Measurements from ENCODE around the gene SULT1A4. TPM values are rescaled to one million over a fixed set of nuclear protein-coding genes. Genes with fewer than 3 reads are reported as not detected.
"Not testable (repeated sequence)": the region's sequence is repeated elsewhere in the genome, so short reads cannot be mapped to it uniquely, and the experiment has no call there.

The SULT1A4 gene
- 2.0 to 3.2 TPM (median 2.6 TPM) in 3 replicates for total RNA-seq

- not testable (repeated sequence) for H3K4me3 Mint-ChIP-seq; DNase-seq (ENCODE audit: low spot score in 2 of 2, unreplicated experiment in 2 of 2); H3K9me3 Mint-ChIP-seq; H3K27me3 Mint-ChIP-seq (ENCODE audit: low read depth); H3K4me1 Mint-ChIP-seq; H3K27ac Mint-ChIP-seq; H3K36me3 Mint-ChIP-seq
Observed at GRCh38 chr16:29459706-29460646, at the start of gene SULT1A4. SULT1A4 (plus strand) TSS chr16:29459913; CDS start chr16:29461386, 1,473 bp downstream.

- not testable (repeated sequence) for H3K27me3 Mint-ChIP-seq (ENCODE audit: low read depth); H3K36me3 Mint-ChIP-seq; DNase-seq (ENCODE audit: low spot score in 2 of 2, unreplicated experiment in 2 of 2); H3K9me3 Mint-ChIP-seq; H3K4me3 Mint-ChIP-seq; H3K27ac Mint-ChIP-seq; H3K4me1 Mint-ChIP-seq
Observed at GRCh38 chr16:29423587-29423986, 36.1 kb upstream of the SULT1A4 start.

DNA sequence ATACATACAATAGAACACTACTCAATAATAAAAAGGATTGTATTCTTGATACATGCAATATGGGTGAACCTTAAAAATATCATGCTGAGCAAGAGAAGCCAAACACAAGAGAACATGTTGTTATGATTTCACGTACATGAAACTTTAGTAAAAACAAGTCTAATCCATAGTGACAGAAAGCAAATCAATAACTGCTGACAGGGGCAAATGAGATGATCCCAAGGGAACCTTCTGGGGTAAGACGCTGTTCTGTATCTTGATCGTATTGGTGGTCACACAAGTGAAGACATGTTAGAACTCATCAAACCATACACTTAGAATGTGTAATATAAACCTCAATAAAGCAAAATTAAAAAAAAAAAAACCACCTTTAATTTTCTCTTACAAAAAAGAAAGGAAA, 34.3 kb upstream of the SULT1A4 start:
- H3K9me3 Mint-ChIP-seq; H3K36me3 Mint-ChIP-seq; H3K4me1 Mint-ChIP-seq; H3K4me3 Mint-ChIP-seq; H3K27me3 Mint-ChIP-seq (ENCODE audit: low read depth); H3K27ac Mint-ChIP-seq; DNase-seq (ENCODE audit: low spot score in 2 of 2, unreplicated experiment in 2 of 2): not testable (repeated sequence)

GRCh38 chr16:29453754-29454153, 6.0 kb upstream of the SULT1A4 start:
- not testable (repeated sequence) for H3K27ac Mint-ChIP-seq; H3K4me3 Mint-ChIP-seq; H3K4me1 Mint-ChIP-seq; H3K9me3 Mint-ChIP-seq; H3K27me3 Mint-ChIP-seq (ENCODE audit: low read depth); DNase-seq (ENCODE audit: low spot score in 2 of 2, unreplicated experiment in 2 of 2); H3K36me3 Mint-ChIP-seq

DNA sequence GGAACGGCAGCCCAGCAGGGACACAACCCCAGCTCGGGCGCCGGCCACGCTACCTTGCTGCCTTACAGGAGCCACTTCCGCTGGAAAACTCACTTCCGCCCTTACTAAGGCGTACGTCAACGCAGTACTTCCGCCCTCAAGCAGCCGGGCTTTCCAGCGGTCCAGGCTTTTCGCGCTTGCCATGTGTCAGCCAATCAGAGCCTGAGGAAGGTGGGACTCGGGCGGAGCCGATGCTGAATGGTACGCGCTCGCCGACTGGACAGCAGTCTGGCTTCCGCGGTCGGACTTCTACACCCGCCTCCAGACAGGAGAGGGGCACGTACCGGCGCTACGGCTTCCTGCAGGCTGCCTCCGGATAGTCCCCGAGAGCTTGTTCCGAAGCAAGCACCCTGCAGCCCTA, 5.4 kb upstream of the SULT1A4 start, which contains the start of the genes BOLA2 and SLX1B:
BOLA2 (minus strand) TSS at position 83 of the 400 bp plus-strand sequence. CDS start 98 bp downstream, outside the sequence.
SLX1B (plus strand) TSS at position 265 of the 400 bp plus-strand sequence.
- not testable (repeated sequence) for H3K4me1 Mint-ChIP-seq; H3K4me3 Mint-ChIP-seq; H3K9me3 Mint-ChIP-seq; H3K27ac Mint-ChIP-seq; H3K27me3 Mint-ChIP-seq (ENCODE audit: low read depth); H3K36me3 Mint-ChIP-seq; DNase-seq (ENCODE audit: low spot score in 2 of 2, unreplicated experiment in 2 of 2)

GRCh38 chr16:29454828-29455227, 4.9 kb upstream of the SULT1A4 start:
- H3K9me3 Mint-ChIP-seq; DNase-seq (ENCODE audit: low spot score in 2 of 2, unreplicated experiment in 2 of 2); H3K36me3 Mint-ChIP-seq; H3K27ac Mint-ChIP-seq; H3K4me3 Mint-ChIP-seq; H3K4me1 Mint-ChIP-seq; H3K27me3 Mint-ChIP-seq (ENCODE audit: low read depth): not testable (repeated sequence)

DNA sequence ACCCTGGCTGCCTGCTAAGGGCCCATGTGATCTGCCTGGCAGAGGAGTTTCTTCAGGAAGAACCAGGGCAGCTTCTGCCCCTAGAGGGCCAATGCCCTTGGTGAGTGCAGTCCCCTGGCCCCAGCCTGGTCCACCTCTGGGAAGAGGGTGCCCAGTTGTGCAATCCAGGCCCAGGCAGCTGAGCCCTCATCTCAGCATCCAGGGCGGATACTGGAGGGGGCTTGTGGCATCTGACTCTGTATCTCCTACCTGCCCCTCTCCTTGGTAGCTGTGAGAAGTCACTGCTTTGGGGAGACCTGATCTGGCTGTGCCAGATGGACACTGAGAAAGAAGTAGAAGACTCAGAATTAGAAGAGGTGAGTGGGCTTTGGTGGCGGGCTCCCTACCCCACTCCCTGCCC, 2.1 kb upstream of the SULT1A4 start:
- H3K27ac Mint-ChIP-seq; H3K9me3 Mint-ChIP-seq; H3K4me1 Mint-ChIP-seq; H3K4me3 Mint-ChIP-seq; H3K36me3 Mint-ChIP-seq; H3K27me3 Mint-ChIP-seq (ENCODE audit: low read depth); DNase-seq (ENCODE audit: low spot score in 2 of 2, unreplicated experiment in 2 of 2): not testable (repeated sequence)

GRCh38 chr16:29460647-29461030, 926 bp downstream of the SULT1A4 start:
- H3K27me3 Mint-ChIP-seq (ENCODE audit: low read depth); H3K27ac Mint-ChIP-seq; DNase-seq (ENCODE audit: low spot score in 2 of 2, unreplicated experiment in 2 of 2); H3K36me3 Mint-ChIP-seq; H3K4me1 Mint-ChIP-seq; H3K9me3 Mint-ChIP-seq; H3K4me3 Mint-ChIP-seq: not testable (repeated sequence)

DNA sequence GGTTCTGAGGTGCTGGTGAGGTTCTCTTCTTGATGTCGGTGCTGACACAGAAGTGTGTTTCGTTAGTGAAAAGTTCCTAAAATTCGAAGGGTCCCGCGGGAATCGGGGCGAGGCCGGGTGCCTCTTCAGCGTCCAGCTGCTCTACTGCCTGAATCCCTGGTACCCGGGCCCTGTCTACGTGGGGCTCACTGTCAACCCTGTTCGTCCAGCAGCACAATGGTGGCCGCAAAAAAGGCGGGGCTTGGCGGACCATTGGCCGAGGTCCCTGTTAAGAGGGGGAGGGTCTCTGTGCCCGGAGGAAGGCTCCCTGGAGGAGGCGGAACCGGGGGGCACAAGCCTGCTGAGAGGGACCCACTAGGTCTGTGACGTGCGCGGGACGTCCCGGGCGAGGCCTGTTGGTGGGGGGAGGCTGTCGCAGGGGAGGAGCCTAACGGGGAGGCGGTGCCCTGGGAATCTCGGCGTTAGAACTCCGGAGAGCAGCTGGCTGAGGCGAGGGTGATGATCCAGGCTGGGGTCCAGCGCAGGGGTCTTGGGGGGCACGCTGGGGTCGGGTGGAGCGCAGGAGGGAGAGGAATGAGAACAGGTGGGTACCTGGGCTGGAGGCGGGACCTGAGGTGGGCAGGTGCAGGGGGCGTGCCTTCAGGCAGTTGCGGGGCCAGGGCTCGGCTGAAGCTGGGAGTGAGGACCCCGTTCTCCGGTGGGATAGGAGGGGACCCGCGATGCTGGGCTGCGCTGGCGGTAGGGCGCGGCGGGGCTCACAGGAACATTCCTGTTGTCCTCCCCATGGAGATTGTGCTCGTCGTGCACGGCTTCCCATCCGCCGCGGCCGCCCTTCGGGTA, 6.5 kb downstream of the SULT1A4 start:
- H3K4me3 Mint-ChIP-seq: not testable (repeated sequence)

DNA sequence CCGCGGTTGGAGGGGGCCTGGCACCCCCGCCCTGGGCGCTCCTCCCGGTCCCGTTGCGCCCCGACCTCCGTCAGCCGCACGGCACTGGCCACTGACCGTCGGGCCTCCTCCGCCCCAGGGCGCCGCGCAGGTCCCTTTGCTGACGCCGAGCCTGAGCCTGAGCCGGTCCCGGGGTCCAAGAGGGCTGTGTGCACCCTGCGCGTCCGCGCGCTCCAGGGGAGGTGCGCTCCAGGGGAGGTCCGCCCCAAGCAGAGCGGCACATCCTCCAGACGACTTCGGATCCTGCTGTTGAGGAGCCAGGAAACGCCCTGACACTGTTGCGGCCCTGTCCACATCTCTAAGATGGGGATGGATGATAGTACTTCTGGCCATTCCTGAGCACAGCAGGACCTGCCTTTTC, 7.2 kb downstream of the SULT1A4 start:
- DNase-seq (ENCODE audit: low spot score in 2 of 2, unreplicated experiment in 2 of 2); H3K4me1 Mint-ChIP-seq; H3K27me3 Mint-ChIP-seq (ENCODE audit: low read depth); H3K27ac Mint-ChIP-seq; H3K4me3 Mint-ChIP-seq; H3K36me3 Mint-ChIP-seq; H3K9me3 Mint-ChIP-seq: not testable (repeated sequence)

More for the DNA sequence above, 6.5 kb downstream of the SULT1A4 start:
- not testable (repeated sequence) for DNase-seq (ENCODE audit: low spot score in 2 of 2, unreplicated experiment in 2 of 2); H3K9me3 Mint-ChIP-seq; H3K4me1 Mint-ChIP-seq; H3K27me3 Mint-ChIP-seq (ENCODE audit: low read depth); H3K36me3 Mint-ChIP-seq; H3K27ac Mint-ChIP-seq

DNA sequence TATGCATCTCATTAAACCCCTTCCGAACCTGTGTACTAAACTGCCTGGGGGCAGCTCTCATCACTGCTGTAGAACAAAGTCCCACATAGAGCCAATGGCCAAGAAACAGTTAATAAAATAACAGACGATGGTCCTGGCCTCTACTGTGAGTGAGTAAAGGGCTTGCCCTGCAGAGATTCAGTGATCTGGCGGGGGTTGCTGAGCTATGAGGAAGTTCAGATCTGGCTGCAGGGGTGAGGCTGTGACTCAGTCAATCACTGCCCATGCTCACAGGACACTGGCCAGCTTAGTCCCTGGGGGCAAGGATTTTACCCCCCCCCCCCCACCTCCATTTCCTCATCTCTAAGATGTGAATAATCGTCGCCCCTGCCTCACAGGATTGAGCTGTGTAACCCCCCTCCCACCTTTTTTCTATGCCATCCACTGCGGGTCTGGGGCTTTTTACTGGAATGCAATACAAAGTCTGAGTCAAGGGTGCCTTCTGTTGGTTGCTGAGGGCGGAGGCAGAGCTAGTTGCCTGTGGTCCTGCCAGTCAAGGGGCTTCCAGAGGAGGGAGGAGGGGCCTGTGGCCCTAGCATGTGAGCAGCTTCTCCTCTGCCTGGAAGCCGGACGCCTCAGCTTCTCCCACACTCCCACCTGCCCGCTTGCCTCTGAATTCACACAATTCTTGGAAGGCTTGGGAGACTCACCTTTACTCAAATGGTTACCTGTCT, 8.1 kb downstream of the SULT1A4 start:
- H3K4me3 Mint-ChIP-seq; H3K4me1 Mint-ChIP-seq; H3K27ac Mint-ChIP-seq; H3K27me3 Mint-ChIP-seq (ENCODE audit: low read depth); H3K9me3 Mint-ChIP-seq; DNase-seq (ENCODE audit: low spot score in 2 of 2, unreplicated experiment in 2 of 2); H3K36me3 Mint-ChIP-seq: not testable (repeated sequence)

GRCh38 chr16:29469660-29470059, 9.9 kb downstream of the SULT1A4 start:
- H3K36me3 Mint-ChIP-seq; H3K4me1 Mint-ChIP-seq; H3K27ac Mint-ChIP-seq; H3K9me3 Mint-ChIP-seq; H3K27me3 Mint-ChIP-seq (ENCODE audit: low read depth); H3K4me3 Mint-ChIP-seq: not testable (repeated sequence)
- peak; percentile 17 to 65 for DNase-seq (ENCODE audit: low spot score in 2 of 2, unreplicated experiment in 2 of 2)

GRCh38 chr16:29472065-29472464, 12.4 kb downstream of the SULT1A4 start:
- not testable (repeated sequence) for H3K27me3 Mint-ChIP-seq (ENCODE audit: low read depth); H3K4me1 Mint-ChIP-seq; H3K9me3 Mint-ChIP-seq; H3K4me3 Mint-ChIP-seq; H3K27ac Mint-ChIP-seq; H3K36me3 Mint-ChIP-seq; DNase-seq (ENCODE audit: low spot score in 2 of 2, unreplicated experiment in 2 of 2)
